ENCODE data around the gene OR8K5.
"Not testable (repeated sequence)": the region's sequence is repeated elsewhere in the genome, so short reads cannot be mapped to it uniquely, and the experiment has no call there.

Gene OR8K5

DNA sequence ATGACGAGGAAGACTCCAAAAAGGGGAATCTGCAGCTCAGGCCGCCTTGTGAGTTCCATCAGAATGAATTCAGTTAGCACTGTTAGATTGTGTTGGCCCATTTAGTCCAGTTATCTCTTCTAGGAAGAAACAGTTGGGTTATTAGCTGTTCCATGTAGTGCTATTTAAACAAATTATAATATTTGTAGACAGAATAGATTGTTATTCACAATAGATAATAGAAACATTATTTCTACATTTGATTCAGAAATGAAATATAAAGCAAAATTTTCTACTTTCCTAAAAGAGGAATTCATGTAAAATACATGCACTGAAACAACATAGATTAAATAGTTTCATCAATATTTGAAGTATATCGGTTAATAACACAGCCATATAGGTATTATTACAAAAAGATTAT is at the start of gene OR8K5:
OR8K5 (minus strand) TSS at position 101 of the 400 bp plus-strand sequence; CDS start at position 101, 0 bp downstream.
- no peak for DNase-seq (ENCODE audit: low read depth in 4 of 4, low spot score in 1 of 4)

DNA sequence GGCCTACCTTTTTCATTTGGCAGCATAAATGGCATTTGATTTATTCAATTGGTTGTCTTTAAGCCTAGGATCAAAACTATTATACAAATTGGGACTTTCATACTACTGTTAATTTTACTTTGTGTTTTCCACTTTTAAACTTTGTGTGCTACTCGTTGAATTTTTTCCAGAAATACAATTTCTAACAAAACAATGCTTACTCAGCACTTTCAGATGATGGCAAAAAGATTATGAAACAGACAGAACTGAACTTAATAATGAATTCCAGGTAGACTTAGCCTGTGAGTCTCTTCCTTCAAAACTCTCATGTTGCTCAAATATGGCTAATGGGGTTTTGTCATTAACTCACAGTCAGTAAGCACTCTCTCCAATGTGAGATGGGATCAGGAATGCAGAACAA is 47.7 kb upstream of the OR8K5 start:
- no peak for DNase-seq (ENCODE audit: low read depth in 4 of 4, low spot score in 1 of 4)

DNA sequence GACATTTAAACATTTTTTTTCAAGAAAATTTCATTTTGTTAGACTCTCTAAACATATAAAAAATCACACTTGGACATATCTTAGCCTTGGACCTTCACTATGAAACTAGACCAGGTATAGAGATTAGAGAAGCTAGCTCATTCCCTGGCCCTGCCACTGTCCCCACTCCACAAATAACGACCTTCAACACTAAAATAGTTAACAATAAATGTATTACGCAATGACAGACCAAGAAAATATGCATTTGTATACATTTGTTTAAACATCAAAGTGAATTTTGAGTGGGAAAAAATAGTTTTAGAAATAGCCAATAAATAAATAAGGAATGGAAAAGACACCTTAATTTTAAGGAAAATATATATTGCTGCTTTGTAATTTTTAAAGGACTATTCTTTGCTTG is 37.2 kb upstream of the OR8K5 start:
- DNase-seq (ENCODE audit: low read depth in 4 of 4, low spot score in 1 of 4): no peak

GRCh38 chr11:56196705-56197104 is 36.6 kb upstream of the OR8K5 start:
- DNase-seq (ENCODE audit: low read depth in 4 of 4, low spot score in 1 of 4): no peak

DNA sequence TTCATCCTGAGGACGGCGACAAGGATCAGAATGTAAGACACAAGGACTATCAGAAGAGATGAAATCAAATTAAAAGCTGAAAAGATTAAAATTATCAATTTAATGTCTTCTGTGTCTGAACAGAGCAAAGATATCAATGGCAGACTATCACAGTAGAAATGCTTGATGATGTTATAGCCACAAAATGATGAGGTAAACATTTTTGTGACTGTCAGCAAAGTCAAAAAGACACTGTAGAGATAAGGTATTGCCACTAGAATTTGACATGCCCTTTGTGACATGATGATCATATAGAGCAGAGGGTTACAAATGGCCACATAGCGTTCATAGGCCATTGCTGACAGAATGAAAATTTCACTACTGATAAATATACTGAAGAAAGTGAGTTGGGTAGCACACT is 28.5 kb upstream of the OR8K5 start:
- DNase-seq (ENCODE audit: low read depth in 4 of 4, low spot score in 1 of 4): no peak

DNA sequence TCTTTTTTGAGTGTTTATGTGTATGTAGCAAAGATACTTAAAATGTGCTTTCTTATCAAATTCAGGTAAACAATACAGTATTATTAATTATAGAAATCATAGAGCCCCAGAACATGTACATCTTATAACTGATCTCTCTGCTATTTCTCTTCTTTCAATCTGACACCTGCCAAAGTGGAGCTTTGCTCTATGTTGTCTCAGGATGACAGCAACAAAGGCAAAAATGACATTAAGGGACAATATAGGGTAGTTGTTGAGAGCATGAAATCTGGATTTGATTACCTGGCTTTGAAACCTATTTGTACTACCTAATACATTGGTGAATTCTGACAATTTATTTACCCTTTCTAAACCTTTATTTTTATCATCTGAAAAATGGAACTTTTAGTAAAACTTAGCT is 23.3 kb upstream of the OR8K5 start:
- DNase-seq (ENCODE audit: low read depth in 4 of 4, low spot score in 1 of 4): no peak

DNA sequence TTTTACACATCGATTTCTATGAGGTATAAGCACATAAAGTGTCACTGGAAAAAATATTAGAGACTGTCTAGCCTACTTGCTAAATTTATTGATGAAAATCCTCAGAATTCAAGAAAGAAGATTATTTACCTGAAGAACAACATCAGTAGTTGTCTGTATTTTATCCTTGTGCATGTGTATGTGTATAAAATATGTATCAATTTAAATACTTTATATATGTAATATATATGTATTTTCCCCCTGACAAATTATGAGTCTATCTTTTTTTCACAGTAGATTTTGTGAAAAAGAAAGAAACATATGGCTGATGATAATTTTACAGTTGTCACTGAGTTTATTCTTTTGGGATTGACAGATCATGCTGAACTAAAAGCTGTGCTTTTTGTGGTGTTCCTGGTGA is 16.2 kb upstream of the OR8K5 start, which contains the start of gene OR5J2:
OR5J2 (plus strand) TSS at position 301 of the 400 bp plus-strand sequence; CDS start at position 301, 0 bp downstream.
- DNase-seq (ENCODE audit: low read depth in 4 of 4, low spot score in 1 of 4): no peak

DNA sequence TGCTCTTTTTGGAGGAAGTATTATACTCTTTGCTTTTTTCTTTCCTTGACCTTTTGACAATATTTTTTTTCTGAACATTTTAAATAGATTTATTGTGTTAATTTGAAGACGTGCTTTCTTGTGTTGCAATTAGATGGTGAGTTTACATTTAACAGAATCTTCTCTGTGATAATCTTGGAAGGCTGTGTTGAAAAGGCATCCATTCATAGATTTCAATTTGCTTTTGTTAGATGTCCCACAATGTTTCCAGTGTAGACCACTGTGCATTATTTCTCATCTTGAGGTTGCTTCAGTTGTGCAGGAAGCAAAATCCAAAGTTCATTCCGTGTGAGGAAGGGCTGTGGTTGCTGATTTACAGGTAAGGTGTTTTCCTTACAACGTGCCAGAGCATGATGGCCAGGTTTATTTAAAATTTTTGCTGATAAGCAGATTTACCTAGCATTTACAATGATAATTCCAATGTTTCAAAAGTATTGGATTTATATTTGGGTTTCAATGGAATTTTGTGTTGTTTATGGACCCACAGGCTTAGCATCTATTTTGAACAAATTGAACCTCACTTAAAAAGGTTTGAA is 12.2 kb upstream of the OR8K5 start:
- no peak for DNase-seq (ENCODE audit: low read depth in 4 of 4, low spot score in 1 of 4)

DNA sequence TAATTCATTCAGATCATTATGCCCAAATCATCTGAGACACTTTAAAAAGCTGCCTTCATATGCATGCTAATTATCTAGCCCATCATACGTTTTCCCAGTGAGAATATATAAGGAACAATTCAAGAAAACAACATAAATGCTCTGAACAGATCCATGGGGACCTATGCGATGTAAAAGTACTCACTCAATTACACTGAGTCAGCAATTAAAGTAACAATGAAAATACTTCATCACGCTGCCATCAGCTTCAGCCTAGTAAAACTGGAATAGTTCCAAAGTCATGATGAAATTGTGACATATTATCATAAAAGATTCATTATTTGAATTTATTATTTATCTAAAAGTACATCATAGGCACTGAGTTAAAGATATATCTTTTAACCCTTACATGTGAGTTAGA is 3.7 kb upstream of the OR8K5 start:
- no peak for DNase-seq (ENCODE audit: low read depth in 4 of 4, low spot score in 1 of 4)

DNA sequence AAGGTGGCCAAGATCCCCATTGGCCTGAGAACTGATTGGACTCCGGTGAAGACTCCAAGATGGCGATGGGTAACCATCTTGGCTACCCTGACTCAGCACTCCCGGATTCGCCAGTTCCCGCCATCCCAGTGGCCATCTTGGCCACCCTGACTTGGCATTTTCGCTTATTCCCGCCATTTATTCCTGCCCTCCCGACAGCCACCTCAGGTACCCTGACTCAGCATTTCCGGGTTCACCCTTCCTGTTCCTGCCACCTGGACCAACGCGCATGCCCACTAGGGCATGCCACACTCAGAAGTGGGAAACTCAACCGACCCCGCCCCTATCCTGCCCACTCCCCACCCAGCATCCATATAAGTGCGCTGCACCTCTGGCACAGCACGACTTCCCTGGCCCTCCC is 7.8 kb downstream of the OR8K5 start:
- DNase-seq (ENCODE audit: low read depth in 4 of 4, low spot score in 1 of 4): no peak

DNA sequence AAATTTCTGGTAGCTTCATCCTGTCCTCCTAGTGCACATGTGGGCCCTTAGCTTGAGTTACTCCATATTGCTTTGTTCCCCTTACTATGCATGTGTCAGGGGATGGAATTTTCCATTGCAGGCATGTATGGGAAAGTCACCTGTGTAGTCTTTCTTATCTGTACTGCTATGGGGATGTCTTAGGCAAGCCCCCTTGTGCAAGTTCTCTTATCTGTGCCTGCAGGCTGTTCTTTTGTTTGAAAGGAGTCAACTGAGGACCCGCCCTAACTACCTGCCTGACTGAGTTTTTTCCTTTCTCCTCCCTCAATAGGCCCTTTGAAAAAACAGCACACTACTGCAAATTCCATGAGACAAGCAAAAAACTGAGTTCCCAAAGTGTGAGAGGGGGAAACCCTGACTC is 8.7 kb downstream of the OR8K5 start:
- no peak for DNase-seq (ENCODE audit: low read depth in 4 of 4, low spot score in 1 of 4)

DNA sequence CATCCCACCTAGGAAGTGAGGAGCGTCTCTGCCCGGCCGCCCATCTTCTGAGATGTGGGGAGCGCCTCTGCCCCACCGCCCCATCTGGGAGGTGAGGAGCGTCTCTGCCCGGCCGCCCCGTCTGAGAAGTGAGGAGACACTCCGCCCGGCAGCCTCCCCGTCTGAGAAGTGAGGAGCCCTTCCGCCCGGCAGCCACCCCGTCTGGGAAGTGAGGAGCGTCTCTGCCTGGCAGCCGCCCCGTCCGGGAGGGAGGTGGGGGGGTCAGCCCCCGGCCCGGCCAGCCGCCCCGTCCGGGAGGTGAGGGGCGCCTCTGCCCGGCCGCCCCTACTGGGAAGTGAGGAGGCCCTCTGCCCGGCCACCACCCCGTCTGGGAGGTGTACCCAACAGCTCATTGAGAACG is 16.4 kb downstream of the OR8K5 start:
- DNase-seq (ENCODE audit: low read depth in 4 of 4, low spot score in 1 of 4): not testable (repeated sequence)

DNA sequence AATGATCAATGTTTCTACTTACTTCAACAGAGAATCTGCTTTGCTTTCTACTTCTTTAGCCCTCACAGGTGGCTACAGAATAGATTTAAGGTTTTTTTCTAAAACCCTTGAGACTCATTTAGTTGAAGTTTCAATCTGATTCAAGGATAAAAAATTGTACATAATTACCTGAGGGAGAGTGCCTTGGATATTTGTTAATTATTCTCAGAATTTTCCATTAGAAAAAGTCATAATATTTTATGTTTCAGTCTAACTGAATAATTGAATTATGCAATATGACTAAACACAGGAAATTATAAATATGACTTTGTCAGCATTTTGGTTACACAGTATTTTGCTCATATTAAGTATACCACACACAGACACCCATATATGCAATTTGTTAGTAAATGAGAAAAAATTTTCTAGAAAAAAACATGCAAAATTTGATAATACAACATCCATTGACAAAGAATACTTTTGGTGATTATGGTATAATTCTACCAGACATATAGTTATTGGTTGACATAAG is 19.9 kb downstream of the OR8K5 start, which contains the start of gene OR8J3:
OR8J3 (minus strand) TSS at position 51 of the 511 bp plus-strand sequence. CDS start 2,483 bp downstream, outside the sequence.
- no peak for DNase-seq (ENCODE audit: low read depth in 4 of 4, low spot score in 1 of 4)

DNA sequence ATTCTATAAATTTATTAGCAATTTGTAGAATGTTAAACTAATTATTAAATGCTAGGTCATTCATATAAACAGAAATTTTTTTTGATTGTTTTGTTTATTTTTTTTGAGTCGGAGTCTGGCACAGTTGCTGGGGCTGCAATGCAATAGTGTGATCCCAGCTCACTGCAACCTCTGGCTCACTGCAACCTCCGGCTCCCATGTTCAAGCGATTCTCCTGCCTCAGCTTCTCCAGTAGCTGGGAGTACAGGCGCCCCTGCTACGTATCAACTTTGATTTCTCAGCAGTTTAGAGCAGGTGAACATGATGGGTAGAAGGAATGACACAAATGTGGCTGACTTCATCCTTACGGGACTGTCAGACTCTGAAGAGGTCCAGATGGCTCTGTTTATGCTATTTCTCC is 38.0 kb downstream of the OR8K5 start, which contains the start of gene OR8H3:
OR8H3 (plus strand) TSS at position 301 of the 400 bp plus-strand sequence; CDS start at position 301, 0 bp downstream.
- no peak for DNase-seq (ENCODE audit: low read depth in 4 of 4, low spot score in 1 of 4)
